Islet of Langerhans (tissue), 1 donor: Measurements from ENCODE around the gene OR10G2.
"Not testable (repeated sequence)": the region's sequence is repeated elsewhere in the genome, so short reads cannot be mapped to it uniquely, and the experiment has no call there.

Experiments used
- FAIRE-seq: peaks from one replicate; lab custom pipeline; 2011; peaks lifted over from hg19 to GRCh38; lab: Jason Lieb, UNC

Gene OR10G2, protein sequence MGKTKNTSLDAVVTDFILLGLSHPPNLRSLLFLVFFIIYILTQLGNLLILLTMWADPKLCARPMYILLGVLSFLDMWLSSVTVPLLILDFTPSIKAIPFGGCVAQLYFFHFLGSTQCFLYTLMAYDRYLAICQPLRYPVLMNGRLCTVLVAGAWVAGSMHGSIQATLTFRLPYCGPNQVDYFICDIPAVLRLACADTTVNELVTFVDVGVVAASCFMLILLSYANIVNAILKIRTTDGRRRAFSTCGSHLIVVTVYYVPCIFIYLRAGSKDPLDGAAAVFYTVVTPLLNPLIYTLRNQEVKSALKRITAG

DNA sequence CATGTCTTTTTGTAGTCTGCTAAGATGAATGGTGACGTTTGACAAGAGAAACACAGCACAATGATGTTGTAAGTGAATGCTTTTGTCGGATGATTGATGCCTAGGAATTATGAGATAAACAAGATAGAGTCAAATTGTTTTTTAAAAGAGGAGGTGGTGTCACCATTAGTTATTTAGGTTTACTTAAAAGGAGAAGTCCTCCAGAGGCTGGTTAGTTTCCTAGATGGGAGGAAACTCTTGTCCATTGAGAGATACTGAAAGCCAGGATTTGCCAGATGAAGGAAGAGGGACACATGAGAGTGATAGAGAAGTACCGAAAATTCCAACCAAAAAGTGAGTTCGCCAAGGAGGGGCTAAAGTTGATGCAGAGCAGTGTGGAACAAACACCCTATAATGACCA, at the start of gene OR10G2:
TSS of gene OR10G2 (minus strand) at position 101 of the 400 bp plus-strand sequence. CDS start at position 3, 98 bp downstream.
- FAIRE-seq, result no peak

DNA sequence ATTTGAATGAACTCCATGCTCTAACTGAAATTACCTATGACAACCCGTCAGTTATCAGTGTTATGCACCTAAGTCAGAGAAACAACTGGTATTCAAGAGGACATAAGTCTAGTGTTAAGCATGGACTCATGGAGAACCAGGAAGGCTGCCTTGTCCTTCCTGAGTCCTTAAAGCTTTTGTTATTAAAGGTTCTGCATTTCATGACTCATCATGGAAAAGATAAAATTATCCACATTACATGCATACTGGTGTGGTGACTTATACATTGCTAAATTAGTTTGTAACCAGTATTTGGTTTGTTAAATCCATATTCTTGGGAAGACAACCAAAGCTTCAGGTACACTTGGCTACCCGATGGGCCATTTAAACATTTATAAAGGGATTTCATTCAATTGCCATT, 45.3 kb upstream of the OR10G2 start:
- no peak for FAIRE-seq

DNA sequence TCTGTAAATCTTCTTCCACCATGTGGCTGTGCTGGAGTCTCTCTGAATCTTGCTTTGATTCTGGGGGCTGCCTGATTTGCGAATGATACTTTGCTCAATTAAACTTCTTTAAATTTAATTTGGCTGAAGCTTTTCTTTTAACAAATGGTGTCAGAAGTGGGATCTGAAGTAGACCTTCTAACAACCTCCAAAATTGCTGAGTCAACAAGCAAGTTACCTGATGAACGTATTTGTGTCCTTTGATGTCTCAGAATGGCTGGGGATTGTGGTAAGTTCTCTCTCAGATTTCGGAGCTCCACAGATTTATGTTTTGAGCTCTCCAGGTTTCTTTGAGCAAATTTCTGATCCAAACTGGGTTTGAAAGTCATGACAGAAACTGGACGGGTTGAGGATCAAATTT, 40.8 kb upstream of the OR10G2 start:
- FAIRE-seq, result no peak

DNA sequence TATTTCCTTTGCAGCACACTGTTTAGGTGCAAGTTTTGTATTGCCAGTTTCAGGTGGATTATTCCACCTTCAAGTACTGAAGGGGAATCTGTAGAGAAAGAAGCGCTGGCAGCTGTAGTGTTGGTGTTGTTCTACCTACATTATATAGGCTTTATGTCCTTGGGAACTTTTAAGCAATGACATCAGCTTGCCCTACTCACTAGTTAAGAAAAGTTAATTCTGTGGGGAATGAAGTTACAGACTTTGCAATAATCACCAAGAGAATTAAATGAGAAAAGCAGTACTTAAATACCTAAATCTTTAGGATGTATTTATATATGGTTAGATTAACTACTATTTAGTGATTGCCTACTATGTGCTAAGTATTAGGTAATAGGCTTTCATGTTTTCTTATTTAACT, 39.0 kb upstream of the OR10G2 start, which contains the start of gene OR4E1:
TSS of gene OR4E1 (minus strand) at position 101 of the 400 bp plus-strand sequence. CDS start 2,883 bp downstream, outside the sequence.
- no peak for FAIRE-seq

DNA sequence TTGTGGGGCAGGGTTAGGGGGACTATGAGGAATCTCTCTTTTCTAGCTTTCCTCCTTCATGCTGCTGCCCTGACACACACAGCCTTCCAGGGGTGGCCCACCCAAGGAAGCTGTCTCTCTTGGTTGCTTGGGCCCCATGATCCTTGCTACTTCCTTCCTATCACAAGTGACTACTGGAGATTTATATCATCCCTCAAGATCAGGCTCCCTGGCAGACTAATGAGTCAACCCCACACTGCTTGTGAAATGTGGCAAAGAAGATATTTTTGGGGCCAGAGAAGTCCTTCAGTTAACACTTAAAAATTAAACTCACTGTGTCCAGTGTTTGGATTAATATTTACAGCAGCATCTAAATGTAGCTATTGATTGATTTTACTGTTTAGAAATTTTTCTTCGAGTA, 37.4 kb upstream of the OR10G2 start:
- no peak for FAIRE-seq

DNA sequence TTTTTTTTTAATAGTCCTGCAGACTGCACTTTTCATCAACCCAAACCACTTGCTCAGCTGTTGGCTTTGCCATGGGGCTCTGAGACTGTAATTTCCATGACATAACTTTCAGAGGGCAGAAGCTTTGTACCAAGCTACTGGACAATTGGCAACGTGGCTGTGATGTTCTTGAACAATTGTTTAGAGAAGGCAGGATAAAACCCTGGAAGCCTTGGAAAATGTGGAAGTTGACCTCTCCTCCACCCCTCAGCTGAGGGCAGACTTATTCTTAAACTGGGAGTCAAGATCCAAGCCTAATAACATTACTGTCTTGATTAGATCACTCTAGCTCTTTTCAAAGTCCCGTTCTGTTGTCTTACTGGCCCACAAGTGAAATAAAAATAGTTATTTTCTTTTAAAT, 36.6 kb upstream of the OR10G2 start:
- FAIRE-seq, result no peak

DNA sequence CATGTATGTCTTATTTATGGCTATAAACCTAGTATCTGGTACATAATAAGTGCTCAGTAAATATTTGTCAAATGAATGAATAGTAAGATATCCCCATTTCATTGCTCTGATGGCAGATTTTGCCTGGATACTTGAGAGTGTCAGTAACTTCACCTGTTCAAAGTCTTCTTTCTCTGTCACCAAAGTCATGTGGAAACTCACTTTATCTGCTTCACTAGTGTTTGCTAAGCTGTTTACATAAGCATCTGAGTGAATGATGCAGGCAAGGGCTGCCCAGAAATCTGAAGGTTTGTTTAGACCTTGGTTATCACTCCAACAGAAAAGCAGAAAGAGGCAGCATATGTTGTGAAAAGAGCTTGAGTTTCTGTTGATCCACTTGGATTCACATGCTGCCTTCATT, 34.5 kb upstream of the OR10G2 start:
- FAIRE-seq, result no peak

DNA sequence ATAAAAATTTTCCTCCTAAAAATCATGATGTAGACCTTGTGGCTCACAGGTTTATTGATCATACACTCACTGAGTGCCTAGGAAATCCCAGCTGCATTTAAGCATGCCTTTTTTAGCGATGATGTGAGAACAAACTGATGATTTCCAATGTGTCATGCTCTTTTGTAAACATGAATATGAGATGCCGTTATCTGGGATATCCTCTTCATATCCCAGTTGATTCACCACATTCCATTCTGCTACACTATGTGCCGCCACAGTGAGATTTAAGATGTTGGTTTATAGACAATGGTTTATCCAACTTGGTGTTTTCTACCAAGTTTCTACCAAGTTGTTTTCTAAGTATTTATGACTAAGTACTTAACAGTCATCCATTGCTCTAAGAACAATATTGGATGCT, 33.6 kb upstream of the OR10G2 start:
- FAIRE-seq, result no peak

DNA sequence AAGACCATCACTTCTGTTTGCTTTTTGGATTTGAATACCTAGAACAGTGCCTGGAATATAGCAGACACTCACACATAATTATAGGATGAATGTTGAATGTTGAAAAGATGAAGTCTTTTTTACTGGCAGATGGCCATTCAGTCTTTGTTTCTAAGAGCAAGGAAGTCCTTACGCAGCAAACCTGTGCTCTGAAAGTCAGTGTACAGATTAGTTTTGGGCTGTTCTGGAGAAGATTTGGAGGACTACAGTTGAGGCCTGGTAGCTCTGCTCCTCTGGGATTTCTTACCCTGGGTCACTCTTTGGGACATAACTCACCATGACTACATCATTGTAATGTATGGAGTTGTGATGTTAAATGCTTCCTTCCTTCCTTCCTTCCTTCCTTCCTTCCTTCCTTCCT, 22.2 kb upstream of the OR10G2 start:
- FAIRE-seq, result no peak

DNA sequence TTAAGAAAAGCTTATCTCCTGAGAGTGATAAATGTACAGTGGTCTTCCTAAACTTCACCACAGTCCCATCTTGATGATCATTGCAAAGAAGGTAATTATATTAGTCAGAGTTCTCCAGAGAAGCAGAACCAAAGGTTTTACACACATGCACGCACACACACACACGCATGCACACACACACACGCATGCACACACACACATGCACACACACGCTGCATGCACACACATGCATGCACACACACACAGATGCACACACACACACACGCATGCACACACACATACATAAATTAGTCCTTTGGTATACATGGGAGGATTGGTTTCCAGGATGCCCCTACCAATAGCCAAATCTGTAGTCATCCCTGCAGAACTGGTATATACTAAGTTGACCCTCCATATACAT, 19.5 kb upstream of the OR10G2 start:
- FAIRE-seq, result no peak

DNA sequence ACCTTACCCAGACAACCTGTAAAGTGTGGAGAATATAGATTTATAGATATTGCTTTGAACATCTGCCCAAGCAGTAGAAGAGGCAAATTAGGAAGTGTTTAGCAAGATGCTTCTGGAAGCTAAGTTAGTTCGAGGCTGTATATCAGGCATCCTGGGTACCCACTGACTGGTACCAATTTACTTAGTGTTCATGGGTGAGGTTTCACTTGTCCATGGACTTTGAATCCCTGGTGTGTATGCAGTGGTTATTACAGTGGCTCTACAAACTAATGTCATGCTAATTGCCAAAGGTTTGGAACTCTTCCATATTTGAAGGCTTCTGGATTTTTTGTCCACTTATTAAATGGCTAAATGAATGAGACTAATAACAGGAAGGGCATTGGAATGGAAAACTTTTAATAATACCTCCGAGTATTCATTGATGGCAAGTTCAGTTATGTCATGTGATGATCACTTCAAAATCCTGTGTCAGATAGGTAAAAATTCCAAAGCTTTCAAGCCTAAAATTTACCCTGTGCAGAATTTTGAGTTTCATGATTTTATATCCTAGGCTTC, 18.7 kb upstream of the OR10G2 start, which contains the start of gene OR4E2:
TSS of gene OR4E2 (plus strand) at position 505 of the 555 bp plus-strand sequence. CDS start 11,248 bp downstream, outside the sequence.
- FAIRE-seq, result no peak

DNA sequence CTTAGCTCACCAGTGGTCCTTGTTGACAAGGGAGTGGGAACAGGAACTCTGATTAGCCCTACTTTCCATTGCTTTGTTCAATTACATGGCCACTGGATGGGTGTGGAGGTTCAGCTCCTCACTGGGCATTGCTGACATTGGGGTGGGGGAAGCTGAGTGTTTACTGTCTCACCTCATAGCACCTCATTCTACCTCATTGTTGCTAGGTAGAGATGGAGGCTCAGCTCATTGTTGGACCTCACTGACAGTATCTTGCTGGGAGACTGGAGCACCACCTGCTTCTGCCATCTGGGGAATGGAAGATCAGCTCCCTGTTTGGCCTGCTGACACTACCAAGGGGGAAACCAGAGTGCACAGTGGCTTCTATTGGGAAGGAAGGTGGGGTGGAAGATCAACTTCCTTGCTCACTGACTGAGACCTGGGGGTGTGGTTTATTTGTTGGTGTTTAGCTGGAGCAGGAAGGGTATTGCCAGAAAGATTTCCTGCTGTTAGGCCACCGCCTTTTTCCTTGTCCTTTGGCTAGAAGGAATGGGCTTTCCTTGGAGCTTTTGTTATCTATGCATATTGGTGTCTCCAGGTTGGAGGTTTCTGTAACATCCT, 17.6 kb upstream of the OR10G2 start:
- no peak for FAIRE-seq

DNA sequence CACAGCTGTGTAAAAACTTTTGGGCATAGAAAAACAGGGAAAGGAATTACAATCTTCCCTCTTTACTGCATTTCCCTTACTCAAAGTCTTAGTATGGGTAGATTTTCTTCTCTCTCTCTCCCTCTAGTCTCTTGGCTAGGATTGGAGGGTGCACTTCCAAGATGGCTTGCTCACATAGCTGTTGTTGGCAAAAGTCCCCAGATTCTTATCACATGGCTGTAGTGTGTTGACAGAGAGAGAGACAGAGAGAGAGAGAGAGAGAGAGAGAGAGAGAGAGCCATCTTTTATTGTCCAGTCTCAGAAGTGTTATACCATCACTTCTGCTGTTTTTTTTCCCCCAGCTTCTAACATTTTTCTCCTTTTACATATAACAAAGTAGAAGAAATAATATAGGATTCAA, 12.6 kb upstream of the OR10G2 start:
- FAIRE-seq, result no peak

DNA sequence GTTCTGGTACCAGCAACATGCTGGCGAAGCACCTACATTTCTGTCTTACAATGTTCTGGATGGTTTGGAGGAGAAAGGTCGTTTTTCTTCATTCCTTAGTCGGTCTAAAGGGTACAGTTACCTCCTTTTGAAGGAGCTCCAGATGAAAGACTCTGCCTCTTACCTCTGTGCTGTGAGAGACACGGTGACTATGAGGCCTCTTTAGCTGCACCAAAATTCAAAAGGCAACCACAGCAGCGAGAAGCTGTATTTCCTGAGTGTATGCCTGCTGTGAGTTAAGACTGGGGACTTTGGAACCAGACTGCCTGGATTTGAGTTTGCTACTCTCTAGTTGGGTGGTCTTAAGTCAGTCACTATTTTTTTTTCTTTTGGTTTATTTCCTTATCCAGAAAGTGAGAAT, 8.7 kb upstream of the OR10G2 start:
- no peak for FAIRE-seq

DNA sequence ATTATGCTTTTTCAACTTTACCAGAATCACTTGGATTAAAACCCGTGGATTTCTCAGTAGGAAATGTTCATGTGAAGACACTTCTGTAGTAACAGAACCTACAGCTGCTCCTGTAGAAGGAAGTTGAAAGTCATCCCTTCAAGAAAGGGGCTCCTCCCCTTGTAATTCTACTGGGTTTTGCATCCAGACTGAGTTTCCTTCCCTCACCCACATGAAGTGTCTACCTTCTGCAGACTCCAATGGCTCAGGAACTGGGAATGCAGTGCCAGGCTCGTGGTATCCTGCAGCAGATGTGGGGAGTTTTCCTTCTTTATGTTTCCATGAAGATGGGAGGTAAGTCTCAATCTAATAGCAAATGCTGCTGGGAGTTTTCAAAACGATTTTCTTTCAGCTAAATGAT, 7.9 kb upstream of the OR10G2 start:
- no peak for FAIRE-seq

DNA sequence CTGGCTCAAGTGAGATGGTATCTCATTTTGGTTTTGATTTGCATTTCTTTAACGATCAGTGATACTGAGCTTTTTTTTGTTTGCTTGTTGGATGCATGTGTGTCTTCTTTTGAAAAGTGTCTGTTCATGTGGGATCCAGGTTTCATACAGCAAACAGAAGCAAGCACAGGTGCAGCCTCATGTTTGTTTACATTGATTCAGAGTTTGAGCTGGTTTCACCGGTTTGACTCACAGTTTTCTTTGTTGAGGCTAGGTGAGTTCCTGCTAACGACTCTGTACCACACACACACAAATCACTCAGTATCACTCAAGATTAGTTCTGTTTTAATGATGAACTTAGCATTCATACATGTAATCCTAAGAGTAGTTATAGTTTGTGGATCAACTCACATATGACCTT, 3.7 kb downstream of the OR10G2 start:
- FAIRE-seq, result no peak

DNA sequence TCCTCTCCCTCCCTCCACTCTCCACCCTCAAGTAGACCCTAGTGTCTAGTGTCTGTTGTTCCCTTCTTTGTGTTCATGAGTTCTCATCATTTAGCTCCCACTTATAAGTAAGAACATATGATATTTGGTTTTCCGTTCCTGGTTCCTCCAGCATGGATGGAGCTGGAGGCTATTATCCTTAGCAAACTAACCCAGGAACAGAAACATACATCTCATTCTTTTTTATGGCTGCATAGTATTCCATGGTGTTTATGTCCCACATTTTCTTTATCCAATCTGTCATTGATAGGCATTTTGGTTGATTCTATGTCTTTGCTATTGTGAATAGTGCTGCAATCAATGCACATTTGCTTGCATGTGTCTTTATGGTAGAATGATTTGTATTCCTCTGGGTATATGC, 4.2 kb downstream of the OR10G2 start:
- FAIRE-seq, result not testable (repeated sequence)

DNA sequence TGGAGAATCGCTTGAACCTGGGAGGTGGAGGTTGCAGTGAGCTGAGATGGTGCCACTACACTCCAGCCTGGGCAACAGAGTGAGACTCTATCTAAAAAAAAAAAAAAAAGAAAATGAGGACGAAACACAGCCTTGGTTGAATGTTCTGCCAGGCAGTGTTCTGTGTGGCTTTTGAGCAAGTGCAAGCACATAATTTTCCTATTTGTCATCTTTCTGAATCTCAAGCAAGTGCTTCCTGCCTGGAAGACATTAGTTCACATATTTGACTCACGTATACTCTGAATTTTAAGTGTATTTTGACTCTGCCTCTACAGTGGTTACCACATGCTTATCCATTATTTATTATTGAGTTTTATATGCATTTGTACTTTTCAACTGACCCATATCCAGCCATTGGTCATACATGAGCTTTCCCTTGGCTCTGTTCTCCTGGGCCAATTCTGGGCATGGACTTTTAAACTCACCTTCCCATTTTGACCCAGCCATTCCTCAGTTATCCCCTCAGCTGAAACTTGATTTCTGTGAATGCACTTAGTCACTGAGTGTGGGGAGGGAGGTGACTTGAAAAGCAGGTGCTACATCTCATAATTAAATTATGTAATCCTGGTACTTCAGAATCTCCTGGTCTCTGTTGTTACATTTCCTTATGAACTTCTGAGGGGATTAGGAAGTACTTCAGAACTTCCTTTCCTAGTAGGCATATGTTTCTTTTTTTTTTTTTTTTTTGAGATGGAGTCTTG, 8.1 kb downstream of the OR10G2 start:
- FAIRE-seq, result no peak

DNA sequence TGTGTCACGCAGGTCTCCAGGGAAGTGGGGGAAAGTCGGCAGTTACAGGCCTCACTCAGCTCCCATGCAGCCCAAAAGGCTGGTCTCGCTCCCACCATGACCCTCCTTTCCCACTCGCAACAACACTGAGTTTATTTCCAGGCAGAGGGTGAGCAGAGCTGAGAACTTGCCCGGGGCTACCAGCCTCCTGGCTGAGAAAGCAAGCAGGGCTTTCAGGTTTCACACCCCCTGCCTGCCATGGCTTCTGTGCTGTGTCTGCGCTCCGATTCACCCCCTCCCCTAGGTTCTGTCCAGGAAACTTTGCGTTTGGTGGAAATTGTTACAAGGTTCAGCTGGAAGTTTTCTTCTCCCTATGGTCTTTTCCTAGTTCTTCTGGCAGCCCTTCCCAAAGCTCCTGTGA, 17.1 kb downstream of the OR10G2 start:
- no peak for FAIRE-seq

DNA sequence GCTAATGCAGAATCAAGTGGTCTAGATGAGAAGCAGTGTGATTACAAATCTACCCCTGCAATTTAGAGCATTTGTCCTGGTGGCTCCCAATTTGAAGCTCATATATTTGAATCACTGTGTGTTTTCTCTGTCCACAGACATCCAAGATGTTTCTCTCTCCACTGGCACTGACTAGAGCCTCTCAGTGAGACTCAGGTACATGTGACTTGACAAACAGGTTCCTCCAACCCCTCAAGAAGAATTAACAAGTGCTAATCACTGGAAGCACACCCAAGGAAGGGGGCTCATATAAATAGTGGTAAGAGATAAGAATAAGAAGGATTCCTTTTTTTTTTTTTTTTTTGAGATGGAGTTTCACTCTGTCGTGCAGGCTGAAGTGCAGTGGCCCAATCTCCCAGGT, 20.5 kb downstream of the OR10G2 start:
- no peak for FAIRE-seq

DNA sequence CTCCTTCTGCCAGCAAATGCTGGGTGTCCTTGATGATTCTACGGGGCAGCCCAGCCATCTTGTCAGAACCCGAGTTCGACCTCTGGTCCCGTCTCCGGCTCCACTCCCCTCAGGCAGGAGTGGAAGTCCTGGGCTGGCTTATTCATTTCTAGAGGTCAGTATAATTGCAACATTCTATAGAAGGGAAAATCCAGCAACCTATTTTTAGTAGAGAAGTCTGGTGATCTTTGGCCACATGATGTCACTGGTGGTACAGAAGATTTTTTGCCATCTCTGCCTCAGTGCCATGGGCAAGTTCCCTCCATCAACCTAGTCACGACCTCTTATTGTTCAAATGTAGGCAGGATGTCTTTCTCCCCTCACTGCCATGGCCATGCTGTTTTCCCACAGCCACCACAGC, 22.4 kb downstream of the OR10G2 start:
- FAIRE-seq, result no peak

DNA sequence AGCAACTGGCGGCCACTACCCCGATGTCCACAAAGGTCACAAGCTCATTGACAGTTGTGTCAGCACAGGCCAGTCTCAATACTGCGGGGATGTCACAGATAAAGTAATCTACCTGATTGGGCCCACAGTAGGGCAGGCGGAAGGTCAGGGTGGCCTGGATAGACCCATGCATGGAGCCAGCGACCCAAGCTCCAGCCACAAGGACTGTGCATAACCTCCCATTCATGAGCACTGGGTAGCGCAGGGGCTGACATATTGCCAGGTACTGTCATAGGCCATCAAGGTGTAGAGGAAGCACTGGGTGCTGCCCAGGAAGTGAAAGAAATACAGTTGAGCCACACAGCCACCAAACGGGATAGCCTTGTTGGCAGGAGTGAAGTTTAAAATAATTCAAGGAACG, 32.6 kb downstream of the OR10G2 start:
- not testable (repeated sequence) for FAIRE-seq

DNA sequence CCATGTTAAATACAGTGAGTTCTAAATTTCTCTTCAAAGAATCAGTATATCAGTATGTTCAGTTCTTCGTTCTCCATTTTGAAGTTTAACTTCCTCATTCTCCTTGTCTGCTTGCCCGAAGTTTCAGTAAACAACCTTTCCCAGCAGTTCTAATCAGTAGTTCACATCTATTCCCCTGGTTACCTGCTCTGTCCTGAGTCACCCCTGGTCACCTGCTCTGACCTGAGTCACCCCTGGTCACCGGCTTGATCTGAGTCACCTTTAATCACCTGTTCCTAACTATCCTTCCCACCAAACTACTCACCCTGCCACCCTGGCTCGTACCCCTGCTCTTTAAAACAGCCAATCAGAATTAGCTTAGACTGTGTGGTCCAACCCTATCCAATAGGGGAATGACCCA, 45.4 kb downstream of the OR10G2 start:
- no peak for FAIRE-seq
